ENCODE data around the gene RBM48.
"Not testable (repeated sequence)": the region's sequence is repeated elsewhere in the genome, so short reads cannot be mapped to it uniquely, and the experiment has no call there.

The RBM48 gene

DNA sequence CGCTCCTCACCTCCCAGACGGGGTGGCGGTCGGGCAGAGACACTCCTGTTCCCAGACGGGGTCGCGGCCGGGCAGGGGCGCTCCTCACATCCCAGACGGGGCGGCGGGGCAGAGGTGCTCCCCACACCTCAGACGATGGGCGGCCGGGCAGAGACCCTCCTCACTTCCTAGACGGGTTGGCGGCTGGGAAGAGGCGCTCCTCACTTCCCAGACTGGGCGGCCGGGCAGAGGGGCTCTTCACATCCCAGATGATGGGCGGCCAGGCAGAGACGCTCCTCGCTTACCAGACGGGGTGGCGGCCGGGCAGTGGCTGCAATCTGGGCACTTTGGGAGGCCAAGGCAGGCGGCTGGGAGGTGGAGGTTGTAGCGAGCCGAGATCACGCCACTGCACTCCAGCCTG lies 16.5 kb downstream of the RBM48 start:
- not testable (repeated sequence) for DNase-seq (ENCODE audit: low read depth)

DNA sequence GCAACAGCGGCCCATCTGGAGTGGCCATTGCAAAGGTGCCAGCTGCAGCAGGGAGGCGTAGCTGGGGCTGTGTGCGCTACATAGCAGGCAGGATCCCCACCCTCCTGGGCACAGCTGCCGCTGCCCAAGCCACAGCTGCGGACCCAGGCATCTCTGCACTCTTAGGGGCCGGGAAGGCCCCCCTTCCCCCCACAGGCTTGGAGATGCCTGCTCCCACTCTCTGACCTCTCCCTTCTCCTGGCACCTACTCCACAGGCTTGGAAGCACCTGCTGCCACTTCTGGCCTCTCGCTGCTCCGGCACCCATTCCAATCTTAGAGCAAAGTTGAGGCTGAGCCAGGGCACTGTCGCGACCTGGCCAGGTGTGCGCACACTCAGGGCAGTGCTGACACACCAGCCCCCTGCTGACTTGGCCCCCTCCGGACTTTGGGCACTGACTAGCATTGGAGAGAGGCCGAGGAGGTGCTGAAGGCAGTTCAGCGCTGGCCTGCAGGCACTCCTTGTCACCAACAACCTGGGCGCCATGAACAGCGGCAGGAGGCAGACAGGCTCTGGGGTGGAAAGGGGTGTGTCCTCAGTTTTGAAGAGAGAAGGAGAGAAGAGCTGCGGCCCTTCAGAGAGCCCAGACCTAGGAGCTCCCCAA lies 18.4 kb downstream of the RBM48 start:
- no peak for DNase-seq (ENCODE audit: low read depth)

- DNase-seq (ENCODE audit: low read depth) = no peak
Measured at GRCh38 chr7:92547579-92547978, 19.0 kb downstream of the RBM48 start.

DNA sequence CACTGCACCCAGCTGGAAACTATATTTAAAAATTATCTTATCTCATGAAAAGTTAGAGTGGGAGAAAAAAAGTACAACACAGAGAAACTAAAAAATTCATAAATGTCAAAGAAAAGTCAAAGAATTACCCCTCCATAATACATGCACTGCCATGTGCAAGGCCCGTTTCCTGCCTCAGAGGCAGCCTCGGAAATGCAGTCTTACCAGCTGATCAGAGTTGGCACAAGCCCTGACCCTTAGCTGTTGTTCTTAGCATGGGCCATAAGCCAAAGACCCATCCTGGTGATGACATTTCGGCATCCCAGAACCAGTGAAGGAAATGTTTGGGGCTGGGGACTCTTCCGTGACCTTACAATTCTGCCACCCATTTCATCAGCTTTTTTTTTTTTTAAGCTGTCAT lies 21.6 kb downstream of the RBM48 start:
- no peak for DNase-seq (ENCODE audit: low read depth)

- DNase-seq (ENCODE audit: low read depth) = no peak
Measured at GRCh38 chr7:92557249-92557648, 28.7 kb downstream of the RBM48 start.

DNA sequence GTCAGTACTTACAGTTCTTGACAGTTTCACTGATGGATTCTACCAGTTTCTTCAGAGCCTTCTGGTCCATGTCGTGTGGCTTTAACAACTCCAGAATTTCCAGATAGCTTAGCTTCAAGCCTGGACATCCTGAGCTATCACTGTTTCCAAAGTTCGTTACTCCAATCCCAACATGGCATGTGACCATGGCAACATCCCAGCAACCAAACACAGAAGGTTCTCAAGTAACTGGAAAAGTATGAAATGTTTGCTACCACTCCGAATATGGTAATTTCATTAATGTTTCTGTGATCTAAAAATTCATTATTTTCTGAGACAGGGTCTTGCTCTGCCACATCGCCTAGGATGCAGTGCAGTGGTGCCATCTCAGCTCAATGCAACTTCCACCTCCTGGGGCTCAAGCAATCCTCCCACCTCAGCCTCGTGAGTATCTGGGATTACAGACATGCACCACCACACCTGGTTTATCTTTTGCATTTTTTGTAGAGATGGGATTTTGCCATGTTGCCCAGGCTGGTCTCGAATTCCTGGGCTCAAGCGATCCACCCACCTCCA lies 29.3 kb downstream of the RBM48 start:
- DNase-seq (ENCODE audit: low read depth) = no peak

DNA sequence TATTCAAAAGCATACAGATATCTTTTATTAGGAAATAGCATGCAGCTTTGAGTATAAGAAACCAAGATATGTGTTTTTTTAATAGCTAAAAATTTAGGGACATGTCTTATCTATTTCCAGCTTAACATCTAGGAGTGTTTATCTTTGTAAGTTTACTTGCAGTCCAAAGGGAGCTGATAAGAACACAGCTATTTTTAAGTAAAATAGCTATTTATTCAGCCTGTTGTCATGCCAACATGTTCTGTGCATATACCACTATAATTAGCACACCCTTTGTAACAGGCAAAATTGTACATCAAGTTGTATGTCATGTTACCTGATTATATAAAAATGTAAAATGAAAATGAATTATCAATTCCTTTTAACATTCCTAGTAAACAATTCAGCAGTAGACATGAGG lies 32.0 kb downstream of the RBM48 start:
- DNase-seq (ENCODE audit: low read depth) = no peak

GRCh38 chr7:92563345-92563744 lies 34.8 kb downstream of the RBM48 start:
- DNase-seq (ENCODE audit: low read depth) = no peak

DNA sequence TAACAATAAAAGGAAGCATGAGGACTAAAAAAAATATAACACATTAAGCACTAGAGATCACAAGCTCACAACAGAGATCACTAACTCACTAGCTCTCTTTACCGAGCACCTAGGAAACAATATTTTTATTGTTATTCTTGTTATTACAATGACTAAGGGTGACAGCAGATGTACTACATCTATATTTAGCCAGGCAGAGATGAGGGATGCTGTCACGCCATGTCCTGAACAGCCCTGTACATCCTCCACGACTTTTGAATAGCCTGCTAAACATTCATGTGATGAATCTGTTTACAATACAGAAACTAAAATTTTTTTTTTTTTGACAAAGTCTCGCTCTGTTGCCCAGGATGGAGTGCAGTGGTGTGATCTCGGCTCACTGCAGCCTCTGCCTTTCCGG lies 38.9 kb downstream of the RBM48 start:
- DNase-seq (ENCODE audit: low read depth) = no peak

- DNase-seq (ENCODE audit: low read depth) = no peak
Measured at GRCh38 chr7:92569137-92569536, 40.5 kb downstream of the RBM48 start.

DNA sequence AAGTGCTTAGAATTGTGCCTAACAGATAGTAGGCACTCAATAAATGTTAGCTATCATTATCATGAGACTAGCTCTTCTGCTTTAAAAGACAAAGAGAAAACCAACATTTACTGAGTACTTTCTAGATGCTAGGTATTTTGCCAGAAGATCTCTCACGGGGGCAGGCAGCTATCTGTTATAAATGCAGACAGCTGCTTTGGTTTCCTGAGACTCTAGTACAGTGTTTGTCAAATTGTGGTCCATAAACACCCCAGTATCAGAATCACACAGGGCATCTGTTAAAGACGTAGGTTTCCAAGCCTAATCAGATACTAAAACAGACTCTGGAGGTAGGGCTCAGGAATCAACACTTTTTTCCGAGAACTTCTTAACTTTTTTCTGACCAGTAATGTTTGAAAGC lies 47.7 kb downstream of the RBM48 start:
- no peak for DNase-seq (ENCODE audit: low read depth)

- no peak for DNase-seq (ENCODE audit: low read depth)
Measured at GRCh38 chr7:92582948-92583347, 54.4 kb downstream of the RBM48 start.

GRCh38 chr7:92584953-92585352 lies 56.4 kb downstream of the RBM48 start:
- no peak for DNase-seq (ENCODE audit: low read depth)

DNA sequence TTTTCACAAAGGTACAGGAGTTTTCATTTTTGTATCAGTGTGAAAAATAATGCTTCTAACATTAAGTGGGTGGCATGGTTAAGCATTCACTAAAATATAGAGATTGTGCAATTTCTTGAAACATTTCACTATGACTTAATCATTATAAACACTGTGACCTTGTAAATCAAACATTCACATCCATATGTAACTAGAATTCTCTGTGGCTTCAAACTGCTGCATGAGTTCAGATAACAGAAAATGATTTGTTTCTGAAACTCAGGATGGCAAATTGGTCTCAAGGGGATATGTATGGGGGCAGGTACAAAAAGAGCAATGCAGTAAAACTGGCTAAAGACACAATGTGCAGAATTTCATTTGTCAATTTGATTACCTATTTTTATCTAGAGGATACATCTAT lies 57.8 kb downstream of the RBM48 start:
- no peak for DNase-seq (ENCODE audit: low read depth)

- DNase-seq (ENCODE audit: low read depth) = no peak
Measured at GRCh38 chr7:92586841-92587240, 58.2 kb downstream of the RBM48 start.
